ENCODE data around the gene XCL1. TPM values are rescaled to one million over a fixed set of nuclear protein-coding genes. Genes with fewer than 3 reads are reported as not detected.

XCL1 gene
- total and polyA plus RNA-seq, 2 donors (not counting 1 experiment from before 2014, with no cell fraction given) = not detected

DNA sequence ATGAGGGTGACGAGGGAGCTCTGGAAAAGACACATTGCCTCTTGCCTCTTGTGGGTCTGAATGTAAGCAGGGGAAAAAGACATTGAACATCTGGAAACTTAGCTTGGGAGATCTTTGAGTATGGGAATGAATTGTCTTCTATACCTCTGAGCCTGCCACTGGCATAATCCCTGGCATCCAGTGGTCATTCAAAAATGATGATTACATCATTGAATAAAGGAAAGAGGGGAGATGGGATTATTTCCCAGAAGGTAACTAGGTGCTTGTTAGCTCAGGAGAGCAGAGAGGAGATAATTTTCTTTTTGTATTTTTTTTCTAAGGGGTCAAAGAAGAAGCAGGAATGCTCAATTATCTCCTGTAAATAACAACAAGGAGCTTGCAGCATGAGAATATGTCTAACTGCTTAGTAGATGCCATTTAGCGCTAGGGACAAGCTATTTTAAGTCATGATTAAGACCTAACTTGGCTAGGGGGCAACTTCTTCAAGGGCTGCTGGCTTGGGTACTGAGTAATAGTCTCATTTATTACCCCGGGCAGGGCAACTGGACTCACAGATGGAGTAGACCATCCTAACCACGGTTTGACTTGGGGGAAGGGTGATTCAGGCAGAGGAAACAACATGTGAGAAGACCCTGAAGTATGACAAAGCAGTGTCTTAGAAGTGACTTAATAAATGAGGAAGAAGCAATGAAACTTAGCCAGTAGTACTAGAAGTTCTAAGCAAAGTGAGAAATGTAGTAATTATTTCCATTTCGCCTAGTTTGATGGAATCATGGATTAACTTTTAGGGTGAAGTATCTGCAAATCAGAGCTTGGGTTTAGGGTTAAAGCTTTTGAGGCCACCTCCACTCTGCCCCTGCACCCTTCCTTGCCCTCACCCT, 21.6 kb upstream of the XCL1 start:
- no peaks in the 10 kb centered on the region for H4K20me1 ChIP-seq (ENCODE audit: control insufficient read depth, extremely low read depth, insufficient read depth, low read length)
- H2AFZ ChIP-seq (ENCODE audit: low read length) = no peak overlapping the region
- no peaks in the 10 kb centered on the region for H3K36me3 ChIP-seq (ENCODE audit: control insufficient read depth, insufficient read depth, low read length)
- H3K9ac ChIP-seq (ENCODE audit: insufficient read depth, low read length) = no peak overlapping the region
- H3K27me3 ChIP-seq (ENCODE audit: control insufficient read depth, insufficient read depth, low read length) = no peaks in the 10 kb centered on the region
- no peak overlapping the region for H3K4me3 ChIP-seq (replicated peaks in 1 of 4; ENCODE audit: control extremely low read depth in 1 of 4, insufficient read depth in 1 of 4, low read depth in 3 of 4, low read length in 4 of 4)
- no peaks in the 10 kb centered on the region for H3K9me3 ChIP-seq (ENCODE audit: control insufficient read depth, insufficient read depth, low read depth, low read length)
- TF ChIP-seq, protein P1, sequence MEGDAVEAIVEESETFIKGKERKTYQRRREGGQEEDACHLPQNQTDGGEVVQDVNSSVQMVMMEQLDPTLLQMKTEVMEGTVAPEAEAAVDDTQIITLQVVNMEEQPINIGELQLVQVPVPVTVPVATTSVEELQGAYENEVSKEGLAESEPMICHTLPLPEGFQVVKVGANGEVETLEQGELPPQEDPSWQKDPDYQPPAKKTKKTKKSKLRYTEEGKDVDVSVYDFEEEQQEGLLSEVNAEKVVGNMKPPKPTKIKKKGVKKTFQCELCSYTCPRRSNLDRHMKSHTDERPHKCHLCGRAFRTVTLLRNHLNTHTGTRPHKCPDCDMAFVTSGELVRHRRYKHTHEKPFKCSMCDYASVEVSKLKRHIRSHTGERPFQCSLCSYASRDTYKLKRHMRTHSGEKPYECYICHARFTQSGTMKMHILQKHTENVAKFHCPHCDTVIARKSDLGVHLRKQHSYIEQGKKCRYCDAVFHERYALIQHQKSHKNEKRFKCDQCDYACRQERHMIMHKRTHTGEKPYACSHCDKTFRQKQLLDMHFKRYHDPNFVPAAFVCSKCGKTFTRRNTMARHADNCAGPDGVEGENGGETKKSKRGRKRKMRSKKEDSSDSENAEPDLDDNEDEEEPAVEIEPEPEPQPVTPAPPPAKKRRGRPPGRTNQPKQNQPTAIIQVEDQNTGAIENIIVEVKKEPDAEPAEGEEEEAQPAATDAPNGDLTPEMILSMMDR (conservative IDR thresholded peaks at IDR 0.05 in 1 of 2, IDR thresholded peaks at IDR 0.05 in 1 of 2; ENCODE audit: low read depth in 1 of 2, low read length in 2 of 2) = no peak
- TF ChIP-seq EZH2 (IDR thresholded peaks at IDR 0.05; ENCODE audit: low read length, missing control alignments) = no peak
- no peak overlapping the region for H3K4me2 ChIP-seq (ENCODE audit: extremely low read depth, insufficient read depth, low read length)
- no peak overlapping the region for H3K27ac ChIP-seq (ENCODE audit: insufficient read depth, low read length)
- H3K4me1 ChIP-seq (ENCODE audit: control insufficient read depth, extremely low read depth, insufficient read depth, low read length) = no peaks in the 10 kb centered on the region
- H3K79me2 ChIP-seq (ENCODE audit: control insufficient read depth, insufficient read depth, low read length) = no peaks in the 10 kb centered on the region
- no peak for DNase-seq (ENCODE audit: low read depth in 2 of 2)

DNA sequence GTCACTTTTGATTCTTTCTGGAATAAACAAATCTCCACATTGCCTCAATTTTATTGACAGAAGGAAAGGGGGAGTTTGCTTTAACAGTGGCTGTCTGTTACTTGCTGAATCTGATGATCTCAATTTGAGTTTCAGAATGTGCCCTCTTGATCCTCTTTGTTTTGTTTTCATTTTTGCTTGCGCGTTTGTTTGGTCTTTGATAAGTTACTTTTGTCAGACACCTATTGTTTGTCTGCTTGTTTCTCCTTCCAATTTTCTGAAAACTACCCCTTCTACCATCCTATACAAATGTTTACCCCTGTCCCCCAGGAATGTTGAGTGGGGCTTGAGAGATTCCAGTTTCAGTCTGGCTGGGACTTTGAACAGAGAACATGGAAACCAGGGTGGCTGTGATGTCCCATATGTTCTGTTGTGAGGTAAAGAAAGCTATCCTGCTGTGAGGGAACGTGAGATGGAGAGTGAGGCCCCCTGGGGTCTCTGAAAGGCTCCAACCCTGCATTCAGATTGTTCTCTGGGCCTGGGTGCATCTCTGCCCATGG, 20.8 kb upstream of the XCL1 start:
- no peak for TF ChIP-seq EZH2 (IDR thresholded peaks at IDR 0.05; ENCODE audit: low read length, missing control alignments)
- TF ChIP-seq, protein P1 (conservative IDR thresholded peaks at IDR 0.05 in 1 of 2, IDR thresholded peaks at IDR 0.05 in 1 of 2; ENCODE audit: low read depth in 1 of 2, low read length in 2 of 2) = no peak
- Histone ChIP-seq H3K4me3 (replicated peaks in 1 of 4; ENCODE audit: control extremely low read depth in 1 of 4, insufficient read depth in 1 of 4, low read depth in 3 of 4, low read length in 4 of 4) (no peak overlapping the region), H3K27ac (ENCODE audit: insufficient read depth, low read length) (no peak overlapping the region), H3K79me2 (ENCODE audit: control insufficient read depth, insufficient read depth, low read length) (no peaks in the 10 kb centered on the region), H4K20me1 (ENCODE audit: control insufficient read depth, extremely low read depth, insufficient read depth, low read length) (no peaks in the 10 kb centered on the region), H3K4me2 (ENCODE audit: extremely low read depth, insufficient read depth, low read length) (no peak overlapping the region), H3K9me3 (ENCODE audit: control insufficient read depth, insufficient read depth, low read depth, low read length) (no peaks in the 10 kb centered on the region), H3K27me3 (ENCODE audit: control insufficient read depth, insufficient read depth, low read length) (no peaks in the 10 kb centered on the region), H3K4me1 (ENCODE audit: control insufficient read depth, extremely low read depth, insufficient read depth, low read length) (no peaks in the 10 kb centered on the region), H2AFZ (ENCODE audit: low read length) (no peak overlapping the region), H3K36me3 (ENCODE audit: control insufficient read depth, insufficient read depth, low read length) (no peaks in the 10 kb centered on the region), H3K9ac (ENCODE audit: insufficient read depth, low read length) (no peak overlapping the region)
- DNase-seq (ENCODE audit: low read depth in 2 of 2) = no peak

DNA sequence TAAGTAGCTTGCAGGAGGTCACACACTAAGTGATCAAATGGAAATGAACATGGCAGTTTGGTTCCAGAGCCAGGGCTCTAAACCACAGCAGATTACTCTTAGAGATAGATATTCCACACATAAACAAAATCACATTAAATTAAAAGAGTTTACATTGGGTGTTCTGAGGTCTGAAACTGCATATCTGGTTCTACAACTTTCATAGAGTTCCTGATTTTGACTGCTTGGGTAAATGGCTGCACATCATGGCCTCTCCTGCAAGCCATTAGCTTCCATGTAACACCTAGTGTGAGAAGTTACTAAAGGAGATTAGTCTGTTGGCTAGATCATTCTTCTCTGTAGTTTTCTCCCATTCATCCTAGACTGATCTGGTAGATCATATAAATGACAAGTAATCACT, 19.8 kb upstream of the XCL1 start:
- no peaks in the 10 kb centered on the region for H3K4me1 ChIP-seq (ENCODE audit: control insufficient read depth, extremely low read depth, insufficient read depth, low read length)
- no peaks in the 10 kb centered on the region for H3K27me3 ChIP-seq (ENCODE audit: control insufficient read depth, insufficient read depth, low read length)
- no peak overlapping the region for H2AFZ ChIP-seq (ENCODE audit: low read length)
- H3K9ac ChIP-seq (ENCODE audit: insufficient read depth, low read length) = no peak overlapping the region
- no peak overlapping the region for H3K4me3 ChIP-seq (replicated peaks in 1 of 4; ENCODE audit: control extremely low read depth in 1 of 4, insufficient read depth in 1 of 4, low read depth in 3 of 4, low read length in 4 of 4)
- H3K36me3 ChIP-seq (ENCODE audit: control insufficient read depth, insufficient read depth, low read length) = no peaks in the 10 kb centered on the region
- H3K9me3 ChIP-seq (ENCODE audit: control insufficient read depth, insufficient read depth, low read depth, low read length) = no peaks in the 10 kb centered on the region
- TF ChIP-seq EZH2 (IDR thresholded peaks at IDR 0.05; ENCODE audit: low read length, missing control alignments) = no peak
- TF ChIP-seq, protein P1 (conservative IDR thresholded peaks at IDR 0.05 in 1 of 2, IDR thresholded peaks at IDR 0.05 in 1 of 2; ENCODE audit: low read depth in 1 of 2, low read length in 2 of 2) = no peak
- H3K4me2 ChIP-seq (ENCODE audit: extremely low read depth, insufficient read depth, low read length) = no peak overlapping the region
- H3K27ac ChIP-seq (ENCODE audit: insufficient read depth, low read length) = no peak overlapping the region
- no peaks in the 10 kb centered on the region for H3K79me2 ChIP-seq (ENCODE audit: control insufficient read depth, insufficient read depth, low read length)
- H4K20me1 ChIP-seq (ENCODE audit: control insufficient read depth, extremely low read depth, insufficient read depth, low read length) = no peaks in the 10 kb centered on the region
- no peak for DNase-seq (ENCODE audit: low read depth in 2 of 2)

Data from fibroblast of lung (primary cell).